ENCODE measurements around the gene FERMT3.

FERMT3 gene

GRCh38 chr11:64267207-64267945, 60.9 kb downstream of the FERMT3 start:
- DNase-seq, result no peak

DNA sequence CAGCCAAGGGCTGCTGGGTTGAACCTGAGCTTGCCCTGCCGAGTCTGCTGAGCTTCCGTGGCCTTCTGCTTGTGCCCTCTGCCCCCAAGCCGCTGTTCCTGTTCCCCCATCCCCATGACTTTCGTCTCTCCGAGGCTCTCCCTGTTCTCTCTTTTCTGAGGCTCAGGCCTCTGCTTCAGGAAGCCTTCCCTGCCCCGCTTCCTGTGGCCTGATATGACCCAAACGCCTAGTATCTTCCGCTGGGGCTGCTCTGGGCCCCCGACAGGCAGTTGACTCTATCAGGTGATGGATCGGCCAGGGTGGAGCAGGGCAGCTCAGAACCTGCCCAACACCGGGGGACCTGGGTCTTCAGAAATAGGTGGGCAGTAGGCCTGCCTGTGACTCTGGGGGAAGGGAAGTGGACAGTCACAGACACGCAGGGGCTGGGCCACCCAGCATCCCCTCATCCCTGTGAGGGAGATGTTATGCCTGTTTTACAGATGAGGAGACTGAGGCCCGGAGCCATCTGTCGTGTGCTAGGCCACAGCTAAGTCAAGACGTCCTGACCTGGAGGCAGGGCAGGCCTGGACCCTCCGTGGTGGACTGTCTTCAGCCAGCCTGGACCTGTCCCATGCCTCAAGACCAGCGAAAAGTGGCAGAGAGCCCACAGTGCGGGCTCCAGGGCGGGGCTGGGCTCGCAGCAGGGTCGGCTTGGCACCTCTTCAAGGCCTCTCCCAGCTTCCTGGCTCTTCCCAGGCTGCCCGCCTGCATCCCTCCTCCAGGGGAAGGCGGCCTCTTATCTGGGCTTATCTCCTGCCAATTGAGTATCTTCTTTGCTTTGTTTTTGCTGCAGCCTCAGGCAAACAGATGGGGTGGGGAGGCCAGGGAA, 61.7 kb downstream of the FERMT3 start:
- DNase-seq, result no peak

DNA sequence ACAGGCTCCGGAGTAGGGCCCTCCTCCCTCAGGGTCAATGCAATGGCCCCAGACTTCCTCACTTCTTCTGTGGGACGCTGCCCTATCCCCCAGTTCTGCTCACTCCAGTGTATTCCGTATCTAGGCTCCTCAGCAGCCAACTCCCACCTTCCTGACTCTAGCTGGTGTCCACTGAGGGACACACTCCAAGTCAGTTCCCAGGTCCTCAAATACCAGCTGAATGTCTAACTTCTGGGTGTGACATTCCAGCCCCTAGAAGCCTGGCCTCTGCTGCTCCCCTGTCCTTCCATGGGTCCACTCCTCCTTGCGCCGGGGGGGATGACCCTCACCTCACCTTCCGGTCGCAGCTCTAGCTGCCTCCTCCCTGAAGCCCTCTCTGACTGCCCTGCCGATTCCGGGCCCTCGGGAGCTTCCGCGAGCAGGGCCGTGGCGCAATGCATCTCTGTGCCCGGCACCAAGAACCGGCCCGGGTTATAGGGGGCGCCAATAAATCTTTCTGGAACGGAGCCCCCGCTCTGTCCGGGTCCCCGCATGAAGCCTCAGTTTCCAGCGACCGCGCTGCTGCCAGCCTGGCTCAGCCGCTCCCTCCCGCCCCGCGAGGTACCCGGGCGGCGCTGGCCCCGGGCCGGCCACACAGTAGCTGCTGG, 62.5 kb downstream of the FERMT3 start:
- DNase-seq, result no peak

GRCh38 chr11:64269540-64270220, 63.2 kb downstream of the FERMT3 start:
- peak; percentile 99 for DNase-seq
